Hepatocyte (in vitro differentiated cells): ENCODE measurements around the gene CHID1.

Experiments used
- CTCF ChIP-seq: fragments of 200-600 bp; sonication (generic); IDR thresholded peaks from 2 replicates; pipeline ENCODE4 v1.5.1; 2016; ENCODE audit warnings: antibody characterized with exemption, mild to moderate bottlenecking; ENCODE audit not compliant: poor library complexity
- EZH2 ChIP-seq: fragments of 200-600 bp; sonication (generic); IDR thresholded peaks from 2 replicates; pipeline ENCODE4 v1.6.1; 2016; ENCODE audit warnings: antibody characterized with exemption, mild to moderate bottlenecking, borderline replicate concordance
- EZH2phosphoT487 ChIP-seq: fragments of 200-600 bp; sonication (generic); IDR thresholded peaks from one replicate; pipeline ENCODE4 v1.6.1; 2018; ENCODE audit warnings: antibody characterized with exemption, mild to moderate bottlenecking, low read depth, moderate library complexity; ENCODE audit not compliant: unreplicated experiment, severe bottlenecking

- TF ChIP-seq CTCF (no peak), EZH2phosphoT487 (no peak), EZH2 (no peak)
Measured at GRCh38 chr11:877565-877964, 33.0 kb downstream of the CHID1 start.
